Right forelimb (tissue), 1 donor: ENCODE measurements around the gene SDK1.

Experiments used
- DNase-seq: peaks from one replicate; pipeline ENCODE4 v3.0.0-alpha.2; 2018

Gene SDK1

GRCh38 chr7:3592401-3593134 lies 291.5 kb downstream of the SDK1 start:
- no peak for DNase-seq

DNA sequence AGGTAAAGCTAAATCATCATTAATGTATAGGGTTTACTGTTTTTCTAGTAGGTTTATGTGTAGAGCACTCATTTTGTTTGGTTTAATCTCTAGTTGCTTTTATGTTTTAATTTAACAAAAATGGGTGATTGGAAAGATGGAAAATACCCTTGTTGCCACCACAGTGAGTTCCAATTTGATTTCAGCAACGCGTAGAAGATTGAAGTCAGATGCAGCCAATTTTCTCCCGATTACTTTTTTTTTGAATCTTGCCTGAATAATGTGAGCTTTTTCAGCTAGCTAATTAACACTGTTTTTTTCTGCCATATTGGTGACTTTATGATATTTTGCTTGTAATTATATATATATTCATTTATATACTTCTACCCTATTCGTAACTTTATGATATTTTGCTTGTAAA lies 293.8 kb downstream of the SDK1 start:
- no peak for DNase-seq

GRCh38 chr7:3598854-3599253 lies 297.8 kb downstream of the SDK1 start:
- no peak for DNase-seq

DNA sequence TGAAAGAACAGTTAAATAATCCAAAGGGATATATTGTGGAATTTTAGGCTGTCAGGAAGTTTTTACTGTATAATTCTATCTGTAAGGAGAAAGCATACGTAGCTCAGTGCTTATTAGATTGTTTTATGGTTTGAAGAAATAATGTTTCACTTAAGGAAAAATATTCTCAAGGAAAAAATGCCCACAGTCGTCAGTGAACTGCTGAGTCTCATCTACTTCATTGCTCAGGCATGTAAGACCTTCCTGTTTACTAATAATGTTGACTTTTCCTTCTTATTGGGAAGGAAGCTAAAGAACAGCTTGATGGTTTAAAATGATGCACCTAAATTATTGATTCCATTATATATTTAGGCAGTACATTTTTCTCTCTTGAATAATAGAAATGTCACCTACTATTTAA lies 304.2 kb downstream of the SDK1 start:
- no peak for DNase-seq

GRCh38 chr7:3606436-3606835 lies 305.4 kb downstream of the SDK1 start:
- DNase-seq: no peak

GRCh38 chr7:3607847-3608246 lies 306.8 kb downstream of the SDK1 start:
- DNase-seq: no peak

GRCh38 chr7:3616306-3616705 lies 315.3 kb downstream of the SDK1 start:
- no peak for DNase-seq

GRCh38 chr7:3630081-3630480 lies 329.0 kb downstream of the SDK1 start:
- no peak for DNase-seq

DNA sequence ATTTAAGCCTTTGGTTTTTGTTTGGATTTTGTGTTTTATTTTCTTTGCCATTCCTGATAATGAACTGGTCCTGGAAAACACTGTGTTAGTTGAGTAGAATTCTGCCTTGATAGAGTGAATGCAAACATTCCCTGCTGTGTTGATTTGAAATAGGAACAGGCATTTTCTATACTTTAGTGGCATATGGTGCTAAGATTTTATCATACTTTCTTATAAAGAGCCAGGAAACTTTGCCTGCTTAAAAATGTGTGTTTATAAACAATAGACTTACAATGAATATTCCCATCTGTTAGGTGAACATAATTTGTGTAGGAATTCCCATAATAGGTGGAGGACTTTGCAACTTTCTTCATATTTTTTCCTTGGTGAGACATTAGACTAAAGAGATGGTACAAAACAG lies 333.3 kb downstream of the SDK1 start:
- no peak for DNase-seq

- DNase-seq: no peak
These were observed 335.2 kb downstream of the SDK1 start for GRCh38 chr7:3636131-3636860.

DNA sequence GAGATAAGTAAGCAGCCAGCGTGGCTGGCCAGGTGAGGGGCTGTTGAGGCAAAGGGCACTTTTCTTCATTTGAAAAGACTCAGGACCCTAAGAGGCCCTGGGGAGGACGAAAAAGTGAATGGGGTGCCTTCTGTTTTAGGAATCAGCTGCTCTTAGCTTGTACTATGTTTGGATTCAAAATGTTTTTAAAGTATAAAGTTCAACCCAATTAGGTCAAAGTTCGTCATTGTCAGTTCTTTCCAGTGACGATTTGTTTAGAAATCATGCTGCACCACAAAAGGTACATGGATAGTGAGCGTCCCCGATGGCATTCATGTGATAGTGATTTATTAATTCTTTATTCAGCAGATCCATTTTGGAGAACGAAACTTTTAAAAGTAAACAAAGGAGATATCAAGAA lies 338.2 kb downstream of the SDK1 start:
- DNase-seq: no peak

DNA sequence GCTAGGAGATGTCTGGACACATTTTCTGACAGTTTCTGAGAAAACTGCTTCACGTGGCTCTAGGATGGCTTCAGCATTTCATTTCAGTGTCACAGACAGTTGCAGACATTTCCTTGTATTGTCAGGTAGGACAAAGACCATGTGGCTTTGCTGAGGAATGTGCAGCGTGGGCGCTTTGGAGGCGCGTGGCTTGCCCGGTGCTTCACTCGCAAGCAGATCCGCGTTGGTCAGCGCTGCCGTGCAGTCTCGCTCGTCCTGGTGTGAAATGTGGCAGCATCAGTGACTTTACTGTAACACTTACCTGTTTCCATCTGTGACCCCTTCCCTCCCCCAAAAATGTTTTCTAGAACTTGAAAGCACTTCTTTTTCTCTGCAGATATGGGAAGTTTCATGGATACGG lies 340.5 kb downstream of the SDK1 start:
- DNase-seq: no peak

- DNase-seq: no peak
These were observed 342.0 kb downstream of the SDK1 start for GRCh38 chr7:3643091-3643490.

GRCh38 chr7:3648276-3648675 lies 347.2 kb downstream of the SDK1 start:
- no peak for DNase-seq

- no peak for DNase-seq
These were observed 348.2 kb downstream of the SDK1 start for GRCh38 chr7:3649250-3649649.

GRCh38 chr7:3649678-3650440 lies 348.8 kb downstream of the SDK1 start:
- no peak for DNase-seq

DNA sequence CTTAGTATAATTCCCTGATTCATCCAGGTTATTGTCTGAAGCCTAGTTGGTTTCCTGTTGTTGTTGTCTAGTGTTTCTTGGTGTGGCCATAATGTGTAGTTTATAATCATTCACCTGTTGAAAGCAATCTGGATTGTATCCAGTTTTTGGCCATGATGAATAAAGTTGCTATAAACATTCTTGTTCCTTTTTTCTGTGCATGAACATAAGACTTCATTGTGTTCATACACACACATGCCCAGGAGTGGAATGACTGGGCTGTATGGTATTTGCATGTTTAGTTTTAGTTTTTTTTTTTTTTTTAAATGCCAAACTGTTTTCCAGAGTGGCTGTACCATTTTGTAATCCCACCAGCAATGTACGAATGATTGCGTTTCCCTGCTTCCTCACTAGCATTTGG lies 349.8 kb downstream of the SDK1 start:
- DNase-seq: no peak

DNA sequence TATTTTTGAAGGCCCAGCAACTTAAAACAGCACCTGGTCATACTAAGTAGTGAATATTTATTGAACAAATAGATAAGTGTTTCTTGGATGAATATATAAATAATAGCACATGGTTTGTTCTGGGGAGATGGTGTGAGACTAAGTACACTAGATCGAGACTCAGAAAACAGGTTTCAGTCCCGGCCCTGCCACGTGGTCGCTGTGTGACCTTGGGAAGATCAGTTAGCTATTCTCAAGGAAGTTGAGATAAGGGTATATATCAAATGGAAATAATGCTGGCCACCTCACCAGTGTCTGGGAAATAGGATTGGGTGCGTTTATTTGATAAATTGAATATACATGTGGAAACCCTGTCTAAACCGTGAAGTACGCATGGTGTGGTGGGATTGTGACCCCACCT lies 354.6 kb downstream of the SDK1 start:
- no peak for DNase-seq

- DNase-seq: no peak
These were observed 356.2 kb downstream of the SDK1 start for GRCh38 chr7:3657206-3657605.

DNA sequence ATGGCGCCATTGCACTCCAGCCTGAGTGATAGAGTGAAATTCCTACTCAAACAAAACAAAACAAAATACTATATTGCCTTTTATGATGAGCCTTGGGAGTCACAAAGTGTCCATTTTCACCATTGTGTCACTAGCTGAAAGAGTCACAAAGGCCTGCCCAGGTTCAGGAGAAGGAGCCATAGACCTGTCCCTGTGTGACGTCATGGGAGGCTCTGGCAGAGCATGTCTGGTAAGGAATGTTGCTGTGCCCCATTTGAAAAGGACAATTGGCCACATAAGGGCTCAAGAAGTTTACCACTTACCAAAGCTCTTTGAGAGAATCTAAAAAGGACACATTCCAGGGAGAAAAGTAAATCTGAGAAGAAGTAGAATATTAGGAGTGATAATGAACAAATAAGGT lies 367.7 kb downstream of the SDK1 start:
- no peak for DNase-seq

DNA sequence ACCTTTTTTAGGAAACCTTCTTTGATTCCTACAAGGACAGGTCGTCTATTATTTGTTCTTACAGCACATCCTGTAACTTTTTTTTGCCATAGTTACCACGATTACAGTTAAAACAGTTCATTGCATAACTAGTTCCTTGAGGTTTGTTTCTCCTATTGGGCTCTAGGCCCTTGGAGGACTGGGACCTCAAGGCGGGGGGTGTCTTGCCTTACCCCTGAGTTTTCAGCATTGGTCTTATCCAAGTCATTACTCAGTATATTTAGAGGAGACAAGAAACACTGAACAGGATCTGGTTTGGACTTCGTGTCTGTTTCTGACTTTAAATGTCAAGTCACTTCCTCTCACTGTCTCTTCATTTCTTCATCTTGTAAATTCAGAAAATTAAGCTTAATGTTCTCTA lies 369.8 kb downstream of the SDK1 start:
- no peak for DNase-seq

DNA sequence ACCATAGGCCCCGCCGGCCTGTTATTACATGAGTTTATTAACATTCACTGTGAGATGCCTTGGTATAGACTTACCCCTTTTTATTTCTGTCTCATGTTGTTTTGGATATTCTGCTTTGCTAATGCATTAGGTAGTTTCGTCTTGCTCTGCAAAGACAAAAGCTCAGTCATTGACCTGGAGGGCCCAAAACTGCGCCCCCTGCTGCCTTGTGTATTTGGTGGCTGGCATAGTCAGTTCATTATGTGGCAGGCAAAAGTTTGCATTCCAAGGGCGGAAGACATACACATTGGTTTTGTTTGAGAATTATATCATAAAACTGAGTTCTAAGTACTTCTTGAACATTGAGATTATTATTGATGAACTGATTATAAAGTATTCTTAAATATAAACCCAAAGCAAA lies 372.5 kb downstream of the SDK1 start:
- DNase-seq: no peak

GRCh38 chr7:3678314-3678810 lies 377.3 kb downstream of the SDK1 start:
- DNase-seq: no peak
